IgD-negative memory B cell (primary cell): Measurements from ENCODE around the gene ZC3H18. TPM values are rescaled to one million over a fixed set of nuclear protein-coding genes. Genes with fewer than 3 reads are reported as not detected.

ENCODE experiments used
- H3K27ac Mint-ChIP-seq, 3 donors: one replicate each; pipeline ENCODE4 v1.8.0; 2020 to 2022; ENCODE audit warnings: mild to moderate bottlenecking in 3 of 3, mixed read lengths in 3 of 3, moderate library complexity in 1 of 3
- H3K27me3 Mint-ChIP-seq: one replicate; pipeline ENCODE4 v1.8.0; 2021; ENCODE audit warnings: mixed read lengths
- H3K36me3 Mint-ChIP-seq: one replicate; pipeline ENCODE4 v1.8.0; 2020; ENCODE audit warnings: mild to moderate bottlenecking, mixed read lengths
- H3K4me1 Mint-ChIP-seq, 3 donors: one replicate each; pipeline ENCODE4 v1.8.0; 2020 to 2022; ENCODE audit warnings: mixed read lengths in 3 of 3, mild to moderate bottlenecking in 1 of 3
- H3K4me3 Mint-ChIP-seq, 4 donors: one replicate each; pipeline ENCODE4 v1.8.0; 2020 to 2022; ENCODE audit warnings: mild to moderate bottlenecking in 4 of 4, mixed read lengths in 4 of 4, moderate library complexity in 3 of 4
- H3K9me3 Mint-ChIP-seq, 3 donors: one replicate each; pipeline ENCODE4 v1.8.0; 2020 to 2021; ENCODE audit warnings: mixed read lengths in 3 of 3, mild to moderate bottlenecking in 1 of 3
- polyA plus RNA-seq: library from polyadenylated mRNA; unstranded; fragments of 300-500 nt; fragmentation: Illumina TruSeq; gene quantifications from one replicate; pipeline ENCODE4 v1.2.3, GENCODE V29; 2021

Gene ZC3H18
- polyA plus RNA-seq, 1 donor from 2014 or later = 17.5 TPM

DNA sequence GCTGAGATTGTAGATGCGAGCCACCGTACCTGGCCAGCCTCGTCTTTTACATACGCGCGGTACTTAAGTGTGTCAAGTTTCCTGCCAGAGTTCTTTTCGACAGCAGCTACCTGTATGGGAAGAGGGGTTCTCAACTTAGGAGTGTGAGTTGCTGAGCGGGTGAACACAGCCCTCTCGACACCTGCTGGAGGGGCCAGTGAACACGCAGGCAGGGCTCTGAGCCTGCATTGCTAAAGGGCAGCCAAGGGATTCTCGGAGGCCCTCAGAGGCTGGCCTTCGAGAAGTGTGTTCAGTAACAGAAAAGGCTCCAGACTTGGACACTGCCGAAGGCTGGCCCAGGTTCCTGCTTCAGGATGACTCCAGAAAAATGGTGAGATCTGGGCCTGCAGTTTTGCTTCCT lies 6.1 kb downstream of the ZC3H18 start:
- peaks cover 7 to 22% (median 16%) of the 10 kb centered on the region in 3 donors for H3K4me1 Mint-ChIP-seq
- H3K4me3 Mint-ChIP-seq = peak overlapping the region in 1 of 4 donors; percentile 43
- H3K9me3 Mint-ChIP-seq = no peaks in the 10 kb centered on the region
- H3K36me3 Mint-ChIP-seq = peaks cover 2% of the 10 kb centered on the region
- no peaks in the 10 kb centered on the region for H3K27me3 Mint-ChIP-seq
- H3K27ac Mint-ChIP-seq = peak overlapping the region in 1 of 3 donors; percentile 35

GRCh38 chr16:88577166-88577565 lies 7.0 kb downstream of the ZC3H18 start:
- H3K27me3 Mint-ChIP-seq = no peaks in the 10 kb centered on the region
- H3K4me3 Mint-ChIP-seq = peak overlapping the region in 1 of 4 donors; percentile 48
- peaks cover 0 to 16% (median 10%) of the 10 kb centered on the region in 3 donors for H3K4me1 Mint-ChIP-seq
- peaks cover 2% of the 10 kb centered on the region for H3K36me3 Mint-ChIP-seq
- peak overlapping the region in 1 of 3 donors; percentile 35 for H3K27ac Mint-ChIP-seq
- H3K9me3 Mint-ChIP-seq = no peaks in the 10 kb centered on the region

DNA sequence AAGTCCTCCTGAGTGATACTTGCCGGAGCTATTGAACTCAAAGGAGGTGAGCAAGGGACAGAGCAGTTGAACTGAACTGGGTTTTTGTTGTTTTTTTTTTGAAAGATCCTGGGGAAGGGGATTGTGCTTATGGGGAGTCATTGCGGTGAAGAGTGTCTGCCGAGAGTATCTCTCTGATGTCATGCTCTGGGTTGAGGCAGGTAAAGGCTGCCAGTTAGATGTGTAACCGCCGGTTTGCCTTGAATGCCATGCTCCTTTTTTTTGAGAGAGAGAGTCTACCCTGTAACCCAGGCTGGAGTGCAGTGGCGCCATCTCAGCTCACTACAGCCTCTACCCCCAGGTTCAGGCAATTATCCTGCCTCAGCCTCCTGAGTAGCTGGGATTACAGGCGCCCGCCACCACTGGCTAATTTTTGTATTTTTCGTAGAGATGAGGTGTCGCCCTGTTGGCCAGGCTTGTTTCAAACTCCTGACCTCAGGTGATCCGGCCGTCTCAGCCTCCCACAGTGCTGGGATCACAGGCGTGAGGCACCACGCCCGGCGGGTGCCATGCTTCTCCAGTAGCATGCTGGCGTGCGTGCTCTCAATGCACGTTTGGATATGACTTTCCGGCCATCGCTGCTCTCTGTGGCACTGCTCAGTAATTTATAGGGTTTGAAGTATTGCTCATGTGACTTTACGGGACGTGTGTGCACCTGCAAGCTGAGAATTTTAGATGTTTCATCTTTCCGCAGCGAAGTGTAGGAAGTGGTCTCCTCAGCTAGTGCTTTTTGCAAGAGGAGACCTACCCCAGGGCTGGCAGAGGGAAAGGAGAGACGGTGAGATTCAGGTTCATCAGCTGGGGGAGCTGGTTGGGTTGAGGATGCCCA lies 8.5 kb downstream of the ZC3H18 start:
- peaks cover 0 to 12% (median 9%) of the 10 kb centered on the region in 3 donors for H3K4me1 Mint-ChIP-seq
- no peak overlapping the region for H3K4me3 Mint-ChIP-seq
- no peaks in the 10 kb centered on the region for H3K9me3 Mint-ChIP-seq
- H3K36me3 Mint-ChIP-seq = peaks cover 2% of the 10 kb centered on the region
- H3K27me3 Mint-ChIP-seq = no peaks in the 10 kb centered on the region
- peak overlapping the region in 1 of 3 donors; percentile 23 for H3K27ac Mint-ChIP-seq

- Mint-ChIP-seq H3K9me3 (no peaks in the 10 kb centered on the region), H3K4me1 (peaks cover 4 to 15% (median 8%) of the 10 kb centered on the region in 3 donors), H3K27ac (no peak overlapping the region), H3K36me3 (peaks cover 2% of the 10 kb centered on the region), H3K27me3 (no peaks in the 10 kb centered on the region), H3K4me3 (no peak overlapping the region)
These were observed 10.2 kb downstream of the ZC3H18 start for GRCh38 chr16:88580371-88580770.

DNA sequence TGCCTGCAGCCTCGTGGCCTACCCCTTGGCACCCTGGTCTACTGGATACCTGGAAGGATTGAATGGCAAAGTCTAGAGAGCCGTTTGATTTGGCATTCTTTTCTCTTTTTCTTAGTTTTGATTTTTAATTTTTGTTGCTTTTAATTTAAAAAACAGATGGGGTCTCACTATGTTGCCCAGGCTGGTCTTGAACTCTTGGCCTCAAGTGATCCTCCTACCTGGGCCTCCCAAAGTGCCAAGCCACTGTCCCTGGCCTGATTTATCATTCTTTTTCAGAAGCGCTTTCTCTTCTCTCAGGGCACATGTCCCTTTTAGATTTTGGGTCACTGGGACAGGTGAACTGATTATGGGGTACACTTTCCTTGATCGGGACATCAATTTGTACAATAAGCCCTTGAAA lies 10.8 kb downstream of the ZC3H18 start:
- Mint-ChIP-seq H3K4me1 (peaks cover 4 to 18% (median 8%) of the 10 kb centered on the region in 3 donors), H3K4me3 (no peak overlapping the region), H3K27me3 (no peaks in the 10 kb centered on the region), H3K27ac (peak overlapping the region in 1 of 3 donors; percentile 25), H3K9me3 (no peaks in the 10 kb centered on the region), H3K36me3 (peaks cover 2% of the 10 kb centered on the region)

DNA sequence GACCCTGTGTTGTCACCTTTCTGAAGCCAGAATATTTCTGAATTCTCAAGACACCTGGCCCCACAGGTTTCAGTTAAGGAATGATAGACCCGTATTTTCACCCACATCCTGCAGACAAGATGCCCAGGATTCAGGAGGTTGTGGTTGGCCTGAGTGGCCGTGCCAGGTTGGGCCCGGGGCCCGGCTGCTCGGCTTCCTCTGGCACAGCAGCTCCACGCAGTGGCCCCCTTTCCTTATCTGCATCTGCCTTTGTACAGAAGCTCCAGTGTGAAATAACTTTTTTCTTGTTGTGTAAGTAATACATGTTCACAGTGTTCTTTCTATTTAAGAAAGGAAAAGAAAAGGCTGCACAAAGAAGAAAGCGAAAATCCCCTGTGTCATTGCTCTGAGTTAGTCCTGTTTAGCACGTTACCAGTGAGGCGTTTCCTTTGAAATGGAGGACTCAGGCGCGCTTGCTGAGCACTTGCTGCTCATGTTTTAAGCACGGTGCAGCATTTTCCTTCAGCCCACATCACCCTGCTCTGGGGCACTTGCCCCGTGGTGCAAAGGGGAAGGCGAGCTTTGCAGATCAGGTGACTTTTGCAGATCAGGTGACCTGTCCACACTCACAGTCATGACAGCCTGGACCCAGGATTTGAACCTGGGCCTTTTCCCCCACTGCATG lies 12.8 kb downstream of the ZC3H18 start:
- no peak overlapping the region for H3K4me3 Mint-ChIP-seq
- peaks cover 6 to 14% (median 10%) of the 10 kb centered on the region in 3 donors for H3K4me1 Mint-ChIP-seq
- H3K27me3 Mint-ChIP-seq = no peaks in the 10 kb centered on the region
- peaks cover 4% of the 10 kb centered on the region for H3K36me3 Mint-ChIP-seq
- H3K9me3 Mint-ChIP-seq = no peaks in the 10 kb centered on the region
- peak overlapping the region in 1 of 3 donors; percentile 46 for H3K27ac Mint-ChIP-seq

DNA sequence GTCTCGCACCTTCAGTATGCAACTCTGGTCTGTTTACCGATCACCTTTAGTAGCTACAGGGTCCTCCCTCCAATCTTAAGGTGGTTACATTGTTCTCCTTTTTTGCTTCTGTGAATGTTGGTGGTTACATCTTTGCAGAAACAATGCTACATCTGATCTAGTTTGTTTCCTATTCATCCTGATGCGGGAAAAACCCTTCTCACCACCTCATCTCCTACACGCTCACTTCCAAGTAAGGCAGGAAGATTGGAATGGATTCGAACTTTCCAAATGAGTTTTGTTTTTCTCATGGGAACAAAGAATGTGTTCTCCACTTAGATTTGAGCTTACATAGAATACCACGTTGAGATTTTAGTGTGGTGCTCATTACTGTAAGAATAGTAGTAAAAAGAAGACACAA lies 14.5 kb downstream of the ZC3H18 start:
- no peaks in the 10 kb centered on the region for H3K9me3 Mint-ChIP-seq
- H3K4me1 Mint-ChIP-seq = peaks cover 7 to 10% (median 10%) of the 10 kb centered on the region in 3 donors
- H3K36me3 Mint-ChIP-seq = peaks cover 4% of the 10 kb centered on the region
- H3K27me3 Mint-ChIP-seq = no peaks in the 10 kb centered on the region
- H3K4me3 Mint-ChIP-seq = no peak overlapping the region
- H3K27ac Mint-ChIP-seq = peak overlapping the region in 1 of 3 donors; percentile 83

- H3K4me3 Mint-ChIP-seq = no peak overlapping the region
- no peaks in the 10 kb centered on the region for H3K9me3 Mint-ChIP-seq
- peaks cover 4% of the 10 kb centered on the region for H3K36me3 Mint-ChIP-seq
- peaks cover 7 to 10% (median 8%) of the 10 kb centered on the region in 3 donors for H3K4me1 Mint-ChIP-seq
- no peak overlapping the region for H3K27ac Mint-ChIP-seq
- H3K27me3 Mint-ChIP-seq = no peaks in the 10 kb centered on the region
These were observed 15.1 kb downstream of the ZC3H18 start for GRCh38 chr16:88585269-88585668.

- no peak overlapping the region for H3K27ac Mint-ChIP-seq
- H3K36me3 Mint-ChIP-seq = peaks cover 3% of the 10 kb centered on the region
- no peak overlapping the region for H3K4me3 Mint-ChIP-seq
- no peaks in the 10 kb centered on the region for H3K27me3 Mint-ChIP-seq
- H3K9me3 Mint-ChIP-seq = no peaks in the 10 kb centered on the region
- H3K4me1 Mint-ChIP-seq = peaks cover 7 to 10% (median 8%) of the 10 kb centered on the region in 3 donors
These were observed 15.9 kb downstream of the ZC3H18 start for GRCh38 chr16:88585927-88586581.

GRCh38 chr16:88588148-88588547 lies 17.9 kb downstream of the ZC3H18 start:
- Mint-ChIP-seq H3K9me3 (no peaks in the 10 kb centered on the region), H3K4me1 (peaks cover 16 to 21% (median 18%) of the 10 kb centered on the region in 3 donors), H3K4me3 (peak overlapping the region in 1 of 4 donors; percentile 12), H3K27me3 (no peaks in the 10 kb centered on the region), H3K27ac (no peak overlapping the region), H3K36me3 (peaks cover 1% of the 10 kb centered on the region)

GRCh38 chr16:88588754-88589153 lies 18.6 kb downstream of the ZC3H18 start:
- Mint-ChIP-seq H3K27me3 (no peaks in the 10 kb centered on the region), H3K27ac (no peak overlapping the region), H3K4me3 (no peak overlapping the region), H3K4me1 (peaks cover 16 to 22% (median 18%) of the 10 kb centered on the region in 3 donors), H3K36me3 (peaks cover 1% of the 10 kb centered on the region), H3K9me3 (no peaks in the 10 kb centered on the region)

- no peaks in the 10 kb centered on the region for H3K27me3 Mint-ChIP-seq
- no peak overlapping the region for H3K27ac Mint-ChIP-seq
- H3K9me3 Mint-ChIP-seq = no peaks in the 10 kb centered on the region
- H3K36me3 Mint-ChIP-seq = peaks cover 1% of the 10 kb centered on the region
- peaks cover 16 to 22% (median 18%) of the 10 kb centered on the region in 3 donors for H3K4me1 Mint-ChIP-seq
- no peak overlapping the region for H3K4me3 Mint-ChIP-seq
These were observed 19.2 kb downstream of the ZC3H18 start for GRCh38 chr16:88589441-88589840.

DNA sequence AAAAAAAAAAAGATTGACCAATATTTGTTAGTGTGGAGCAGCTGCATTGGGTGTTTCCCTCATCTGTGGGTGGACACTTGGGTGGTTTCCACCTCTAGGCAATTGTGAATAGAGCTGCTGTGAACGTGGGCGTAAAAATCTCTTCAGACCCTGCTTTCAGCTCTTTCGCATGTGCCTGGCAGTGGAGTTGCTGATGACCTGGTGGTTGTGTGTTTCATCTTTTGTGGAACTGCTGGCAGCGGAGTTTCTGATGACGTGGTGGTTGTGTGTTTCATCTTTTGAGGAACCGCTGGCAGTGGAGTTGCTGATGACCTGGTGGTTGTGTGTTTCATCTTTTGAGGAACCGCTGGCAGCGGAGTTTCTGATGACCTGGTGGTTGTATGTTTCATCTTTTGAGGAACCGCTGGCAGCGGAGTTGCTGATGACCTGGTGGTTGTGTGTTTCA lies 21.4 kb downstream of the ZC3H18 start:
- peak overlapping the region in 1 of 4 donors; percentile 0 for H3K4me3 Mint-ChIP-seq

GRCh38 chr16:88593061-88593460 lies 22.9 kb downstream of the ZC3H18 start:
- Mint-ChIP-seq H3K4me3 (no peak overlapping the region), H3K36me3 (no peaks in the 10 kb centered on the region), H3K27ac (peak overlapping the region in 1 of 3 donors; percentile 18), H3K9me3 (no peaks in the 10 kb centered on the region), H3K4me1 (peaks cover 8 to 20% (median 12%) of the 10 kb centered on the region in 3 donors), H3K27me3 (no peaks in the 10 kb centered on the region)

More for the DNA sequence above, 21.4 kb downstream of the ZC3H18 start:
- H3K27ac Mint-ChIP-seq = peak overlapping the region; percentile 9 to 65 (median 59)
- H3K9me3 Mint-ChIP-seq = no peaks in the 10 kb centered on the region
- peaks cover 1% of the 10 kb centered on the region for H3K36me3 Mint-ChIP-seq
- H3K27me3 Mint-ChIP-seq = no peaks in the 10 kb centered on the region
- H3K4me1 Mint-ChIP-seq = peaks cover 8 to 18% (median 14%) of the 10 kb centered on the region in 3 donors

GRCh38 chr16:88593489-88593888 lies 23.3 kb downstream of the ZC3H18 start:
- Mint-ChIP-seq H3K4me3 (no peak overlapping the region), H3K36me3 (no peaks in the 10 kb centered on the region), H3K4me1 (peaks cover 8 to 20% (median 12%) of the 10 kb centered on the region in 3 donors), H3K9me3 (no peaks in the 10 kb centered on the region), H3K27ac (peak overlapping the region in 1 of 3 donors; percentile 18), H3K27me3 (no peaks in the 10 kb centered on the region)
